Esophagus muscularis mucosa (tissue), 4 donors: ENCODE results near the gene DHX35. TPM values are rescaled to one million over a fixed set of nuclear protein-coding genes. Genes with fewer than 3 reads are reported as not detected.

Experiments
- DNase-seq: peaks from one replicate; pipeline ENCODE4 v3.0.0-alpha.2; 2017; ENCODE audit errors: extremely low spot score
- H3K27ac ChIP-seq, 4 donors: fragments of 200-600 bp; sonication (generic); replicated peaks in 1 of 4; 1 replicate in 3 of 4; 2 replicates in 1 of 4; pipeline ENCODE4 v1.5.1; 2016 to 2019; ENCODE audit warnings: mild to moderate bottlenecking in 1 of 4
- H3K27me3 ChIP-seq, 4 donors: fragments of 200-600 bp; sonication (generic); one replicate each; pipeline versions ENCODE4 v1.5.1 to v1.6.0; 2016 to 2019
- H3K36me3 ChIP-seq, 4 donors: fragments of 200-600 bp; sonication (generic); one replicate each; pipeline ENCODE4 v1.5.1; 2016 to 2019
- H3K4me1 ChIP-seq, 4 donors: fragments of 200-600 bp; sonication (generic); one replicate each; pipeline ENCODE4 v1.5.1; 2016 to 2019
- H3K4me3 ChIP-seq, 4 donors: fragments of 200-600 bp; sonication (generic); 1 replicate in 2 of 4; 2 replicates in 2 of 4; pipeline ENCODE4 v1.5.1; 2016 to 2019; ENCODE audit warnings: mild to moderate bottlenecking in 4 of 4, moderate library complexity in 1 of 4
- H3K9me3 ChIP-seq, 4 donors: fragments of 200-600 bp; sonication (generic); 1 replicate in 3 of 4; 2 replicates in 1 of 4; pipeline ENCODE4 v1.5.1; 2016 to 2019
- EP300 ChIP-seq: sonication (generic); formaldehyde crosslinking; IDR thresholded peaks from one replicate; pipeline ENCODE4 v1.6.1; 2017; ENCODE audit warnings: antibody characterized with exemption
- POLR2A ChIP-seq: fragments of 450-650 bp; IDR thresholded peaks from one replicate; pipeline ENCODE4 v1.6.1; 2017; ENCODE audit warnings: antibody characterized with exemption, moderate library complexity, mild to moderate bottlenecking, low read depth
- POLR2AphosphoS5 ChIP-seq, 2 donors: sonication (generic); formaldehyde crosslinking; IDR thresholded peaks; one replicate each; pipeline ENCODE4 v1.6.1; 2017; ENCODE audit warnings: antibody characterized with exemption in 2 of 2
- WGBS: methylation state at CpG from one replicate; pipeline ENCODE4 v1.1.5; 2018; 5-methylcytosine and 5-hydroxymethylcytosine counted together
- intact Hi-C: fragments of 100-400 bp; cut with DNase I; formaldehyde crosslinking; loops from one replicate; pipeline ENCODE4 v1.15.1; 2023
- total RNA-seq, 4 donors: library from RNA; depleted of rRNA; stranded (reverse); fragments of >200 nt; gene quantifications; one replicate each; pipeline versions ENCODE4 v1.1.0 to v1.2.1, GENCODE V29; 2016
- TF ChIP-seq, protein P1 (sequence below), 3 experiments: fragments of 200-600 bp in 2 of 3; fragments of 450-650 bp in 1 of 3; sonication (generic) in 2 of 3; IDR thresholded peaks; one replicate each; pipeline ENCODE4 v1.5.1; 2017 to 2019; ENCODE audit warnings: antibody characterized with exemption in 3 of 3, mild to moderate bottlenecking in 2 of 3, moderate library complexity in 1 of 3

Gene DHX35
- total RNA-seq, 4 donors from 2014 or later, result 19.7 to 31.7 (median 24.5) TPM

DNA sequence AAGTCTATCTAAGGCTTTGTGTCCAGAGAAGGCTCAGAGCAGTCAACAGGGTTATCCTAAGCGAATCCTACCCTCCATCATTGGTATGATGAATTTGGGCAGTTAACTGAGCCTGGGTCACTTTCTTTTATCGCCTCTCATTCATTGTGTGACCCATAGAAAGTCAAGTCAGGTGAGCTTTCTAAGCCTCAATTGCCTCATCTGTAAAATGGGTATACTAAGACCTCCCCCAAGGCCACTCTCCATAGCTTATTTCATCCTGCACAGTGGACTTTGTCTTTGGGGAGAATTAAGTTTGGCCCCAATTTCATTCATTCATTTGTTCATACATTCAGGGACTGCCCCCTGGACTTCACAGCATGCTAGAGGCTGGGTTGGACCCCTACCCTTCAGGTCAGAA is 110.5 kb downstream of the DHX35 start:
- intact Hi-C loops, result no loop called here
- Histone ChIP-seq H3K27ac (no peak overlapping the region), H3K4me1 (no peaks in the 10 kb centered on the region), H3K9me3 (peaks cover 0 to 6% (median 4%) of the 10 kb centered on the region in 4 donors), H3K36me3 (no peaks in the 10 kb centered on the region), H3K4me3 (no peak overlapping the region), H3K27me3 (peaks cover 0 to 77% (median 0%) of the 10 kb centered on the region in 4 donors)
- 100% methylated on average over 2 of the region's 2 CpGs for whole genome bisulfite sequencing
- DNase-seq, result no peak
- no peak for TF ChIP-seq POLR2A
- TF ChIP-seq POLR2AphosphoS5 (IDR thresholded peaks at IDR 0.05), result no peak
- TF ChIP-seq, protein P1, sequence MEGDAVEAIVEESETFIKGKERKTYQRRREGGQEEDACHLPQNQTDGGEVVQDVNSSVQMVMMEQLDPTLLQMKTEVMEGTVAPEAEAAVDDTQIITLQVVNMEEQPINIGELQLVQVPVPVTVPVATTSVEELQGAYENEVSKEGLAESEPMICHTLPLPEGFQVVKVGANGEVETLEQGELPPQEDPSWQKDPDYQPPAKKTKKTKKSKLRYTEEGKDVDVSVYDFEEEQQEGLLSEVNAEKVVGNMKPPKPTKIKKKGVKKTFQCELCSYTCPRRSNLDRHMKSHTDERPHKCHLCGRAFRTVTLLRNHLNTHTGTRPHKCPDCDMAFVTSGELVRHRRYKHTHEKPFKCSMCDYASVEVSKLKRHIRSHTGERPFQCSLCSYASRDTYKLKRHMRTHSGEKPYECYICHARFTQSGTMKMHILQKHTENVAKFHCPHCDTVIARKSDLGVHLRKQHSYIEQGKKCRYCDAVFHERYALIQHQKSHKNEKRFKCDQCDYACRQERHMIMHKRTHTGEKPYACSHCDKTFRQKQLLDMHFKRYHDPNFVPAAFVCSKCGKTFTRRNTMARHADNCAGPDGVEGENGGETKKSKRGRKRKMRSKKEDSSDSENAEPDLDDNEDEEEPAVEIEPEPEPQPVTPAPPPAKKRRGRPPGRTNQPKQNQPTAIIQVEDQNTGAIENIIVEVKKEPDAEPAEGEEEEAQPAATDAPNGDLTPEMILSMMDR (IDR thresholded peaks at IDR 0.05), result no peak
- no peak for TF ChIP-seq EP300

DNA sequence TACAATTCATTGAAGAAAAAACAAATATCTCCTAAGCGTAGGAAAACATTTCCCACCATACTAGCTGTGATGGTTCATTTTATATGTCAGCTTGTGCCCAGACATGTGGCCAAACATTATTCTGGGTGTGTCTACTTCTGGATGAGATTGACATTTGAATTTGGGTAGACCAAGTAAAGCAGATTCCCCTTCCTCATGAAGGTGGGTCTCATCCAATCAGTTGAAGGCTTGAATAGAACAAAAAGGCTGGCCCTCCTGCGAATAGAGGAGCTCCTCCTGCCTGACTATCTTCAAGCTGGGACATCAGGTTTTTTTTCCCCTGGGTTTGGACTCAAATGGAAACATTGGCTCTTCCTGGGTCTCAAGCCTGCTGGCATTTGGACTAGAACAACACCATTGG is 113.6 kb downstream of the DHX35 start:
- WGBS, result 74% methylated on average over 2 of the region's 2 CpGs
- Histone ChIP-seq H3K27me3 (peaks cover 0 to 72% (median 0%) of the 10 kb centered on the region in 4 donors), H3K4me3 (no peak overlapping the region), H3K4me1 (no peaks in the 10 kb centered on the region), H3K36me3 (no peaks in the 10 kb centered on the region), H3K9me3 (no peaks in the 10 kb centered on the region), H3K27ac (no peak overlapping the region)
- TF ChIP-seq POLR2AphosphoS5 (IDR thresholded peaks at IDR 0.05) (no peak), EP300 (no peak), POLR2A (no peak)
- TF ChIP-seq, protein P1 (IDR thresholded peaks at IDR 0.05), result no peak
- no peak for DNase-seq
- intact Hi-C loops, result no loop called here

DNA sequence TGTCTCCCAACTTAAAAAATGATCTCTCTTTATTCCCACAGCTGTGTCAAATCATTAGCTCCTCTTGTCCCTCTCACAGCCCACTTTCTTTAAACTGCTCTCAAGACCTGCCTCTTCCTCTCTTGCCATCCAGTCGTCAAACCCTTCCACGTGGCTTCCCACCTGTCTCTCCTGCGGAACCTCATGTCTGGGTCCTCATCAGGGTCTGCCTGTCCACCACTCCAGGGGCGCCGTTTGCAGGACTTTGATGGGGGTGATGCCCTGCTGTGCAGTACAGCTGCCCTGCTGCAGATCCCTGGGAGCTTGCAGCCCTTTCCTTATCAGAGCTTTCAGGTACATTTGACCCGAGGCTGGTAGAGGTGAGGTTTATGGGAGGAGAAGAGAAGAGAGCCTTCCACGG is 114.8 kb downstream of the DHX35 start:
- TF ChIP-seq POLR2AphosphoS5 (IDR thresholded peaks at IDR 0.05) (no peak), POLR2A (no peak), EP300 (no peak)
- TF ChIP-seq, protein P1 (IDR thresholded peaks at IDR 0.05), result no peak
- Histone ChIP-seq H3K9me3 (no peaks in the 10 kb centered on the region), H3K4me3 (no peak overlapping the region), H3K27me3 (peaks cover 0 to 60% (median 0%) of the 10 kb centered on the region in 4 donors), H3K4me1 (no peaks in the 10 kb centered on the region), H3K36me3 (no peaks in the 10 kb centered on the region), H3K27ac (no peak overlapping the region)
- DNase-seq, result no peak
- WGBS, result 34% methylated on average over 7 of the region's 7 CpGs
- intact Hi-C loops, result no loop called here

- peaks cover 0 to 58% (median 4%) of the 10 kb centered on the region in 4 donors for H3K27me3 ChIP-seq
- intact Hi-C loops, result loop anchor here (10.0 kb wide), 1 partner anchor 156 kb away; the partner anchor contains the start of gene FAM83D
- no peaks in the 10 kb centered on the region for H3K4me1 ChIP-seq
These were observed 118.2 kb downstream of the DHX35 start for GRCh38 chr20:39080326-39080725.

More at GRCh38 chr20:39080326-39080725, 118.2 kb downstream of the DHX35 start:
- no peaks in the 10 kb centered on the region for H3K9me3 ChIP-seq
- H3K4me3 ChIP-seq, result no peak overlapping the region
- 97% methylated on average over 1 of the region's 1 CpG for WGBS
- no peak for DNase-seq
- H3K36me3 ChIP-seq, result no peaks in the 10 kb centered on the region
- H3K27ac ChIP-seq, result no peak overlapping the region
- TF ChIP-seq POLR2AphosphoS5 (IDR thresholded peaks at IDR 0.05), result no peak
- no peak for TF ChIP-seq POLR2A
- TF ChIP-seq, protein P1 (IDR thresholded peaks at IDR 0.05), result no peak
- TF ChIP-seq EP300, result no peak
